Measurements from ENCODE around the gene KRT8. TPM values are rescaled to one million over a fixed set of nuclear protein-coding genes. Genes with fewer than 3 reads are reported as not detected.

The KRT8 gene
- total RNA-seq, 3 donors from 2014 or later = 1,334 to 4,222 (median 3,664) TPM

DNA sequence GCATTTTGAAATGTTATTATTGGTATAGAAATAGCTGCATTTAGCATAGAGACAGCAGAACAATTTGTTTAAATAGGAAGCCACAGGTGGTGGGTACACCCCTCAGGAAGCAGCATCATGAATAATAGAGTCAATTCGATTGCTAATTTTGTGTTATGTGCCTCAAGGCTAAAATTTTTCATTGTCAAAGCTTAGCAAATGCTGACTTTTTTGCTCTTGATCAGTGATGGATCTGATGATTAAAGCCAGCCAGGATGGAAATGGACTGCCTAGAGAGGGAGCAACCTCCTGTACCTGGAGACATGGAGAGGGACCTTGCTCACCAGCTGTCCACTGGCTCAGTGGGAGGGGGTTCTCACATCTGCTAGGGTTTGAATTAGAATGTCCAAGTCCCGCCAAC lies 4.5 kb upstream of the KRT8 start:
- TF ChIP-seq, protein P1, sequence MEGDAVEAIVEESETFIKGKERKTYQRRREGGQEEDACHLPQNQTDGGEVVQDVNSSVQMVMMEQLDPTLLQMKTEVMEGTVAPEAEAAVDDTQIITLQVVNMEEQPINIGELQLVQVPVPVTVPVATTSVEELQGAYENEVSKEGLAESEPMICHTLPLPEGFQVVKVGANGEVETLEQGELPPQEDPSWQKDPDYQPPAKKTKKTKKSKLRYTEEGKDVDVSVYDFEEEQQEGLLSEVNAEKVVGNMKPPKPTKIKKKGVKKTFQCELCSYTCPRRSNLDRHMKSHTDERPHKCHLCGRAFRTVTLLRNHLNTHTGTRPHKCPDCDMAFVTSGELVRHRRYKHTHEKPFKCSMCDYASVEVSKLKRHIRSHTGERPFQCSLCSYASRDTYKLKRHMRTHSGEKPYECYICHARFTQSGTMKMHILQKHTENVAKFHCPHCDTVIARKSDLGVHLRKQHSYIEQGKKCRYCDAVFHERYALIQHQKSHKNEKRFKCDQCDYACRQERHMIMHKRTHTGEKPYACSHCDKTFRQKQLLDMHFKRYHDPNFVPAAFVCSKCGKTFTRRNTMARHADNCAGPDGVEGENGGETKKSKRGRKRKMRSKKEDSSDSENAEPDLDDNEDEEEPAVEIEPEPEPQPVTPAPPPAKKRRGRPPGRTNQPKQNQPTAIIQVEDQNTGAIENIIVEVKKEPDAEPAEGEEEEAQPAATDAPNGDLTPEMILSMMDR (IDR thresholded peaks at IDR 0.05) = no peak
- Histone ChIP-seq H3K4me1 (ENCODE audit: low read depth) (peaks cover 61% of the 10 kb centered on the region), H3K9me3 (no peaks in the 10 kb centered on the region), H3K36me3 (ENCODE audit: low read depth) (no peaks in the 10 kb centered on the region), H3K4me3 (no peak overlapping the region)
- no peak for DNase-seq
- intact Hi-C loops (cut with DNase I, micrococcal nuclease) = no loop called here
- ATAC-seq = no peak

DNA sequence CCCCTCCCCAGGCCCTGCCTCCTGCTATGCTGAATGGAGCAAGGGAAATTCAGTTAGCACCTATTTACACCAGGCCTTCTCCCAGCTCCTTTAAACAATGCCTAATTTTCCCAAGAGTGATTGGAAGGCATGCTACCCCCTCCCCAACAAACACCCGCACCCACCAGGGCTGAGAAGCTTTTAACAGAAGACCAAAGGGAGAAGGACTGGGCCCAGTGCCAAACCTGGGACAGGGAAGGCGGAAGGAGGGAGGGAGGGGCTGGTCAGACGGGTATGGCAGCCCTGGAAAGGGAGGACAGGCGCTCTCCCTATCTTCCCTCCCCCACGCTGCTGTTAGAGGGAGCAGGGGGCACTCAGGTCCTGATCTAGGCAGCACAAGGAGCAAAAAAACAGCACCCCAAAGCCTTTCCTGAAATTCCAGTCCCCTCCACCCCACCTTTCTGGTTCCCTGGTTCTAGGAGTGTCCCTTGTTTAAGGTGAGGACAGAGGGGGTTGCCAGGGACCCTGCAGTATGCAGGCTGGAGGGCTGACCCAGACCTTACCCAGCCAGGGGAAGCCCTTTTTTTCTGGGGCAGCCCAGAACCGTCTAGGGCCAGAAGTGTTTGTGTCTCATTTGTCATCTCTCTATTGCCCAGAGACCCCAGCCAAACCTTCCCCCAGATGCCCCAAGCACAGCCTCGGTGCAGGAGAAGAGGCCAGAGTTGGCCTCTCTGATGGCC lies 2.4 kb upstream of the KRT8 start:
- no peak overlapping the region for H3K4me3 ChIP-seq
- intact Hi-C loops (cut with DNase I, micrococcal nuclease) = no loop called here
- TF ChIP-seq, protein P1 (IDR thresholded peaks at IDR 0.05) = no peak
- H3K36me3 ChIP-seq (ENCODE audit: low read depth) = no peaks in the 10 kb centered on the region
- DNase-seq (peak; percentile 89 to 95 (median 91)), ATAC-seq (peak; percentile 64)
- H3K4me1 ChIP-seq (ENCODE audit: low read depth) = peaks cover 48% of the 10 kb centered on the region
- no peaks in the 10 kb centered on the region for H3K9me3 ChIP-seq

DNA sequence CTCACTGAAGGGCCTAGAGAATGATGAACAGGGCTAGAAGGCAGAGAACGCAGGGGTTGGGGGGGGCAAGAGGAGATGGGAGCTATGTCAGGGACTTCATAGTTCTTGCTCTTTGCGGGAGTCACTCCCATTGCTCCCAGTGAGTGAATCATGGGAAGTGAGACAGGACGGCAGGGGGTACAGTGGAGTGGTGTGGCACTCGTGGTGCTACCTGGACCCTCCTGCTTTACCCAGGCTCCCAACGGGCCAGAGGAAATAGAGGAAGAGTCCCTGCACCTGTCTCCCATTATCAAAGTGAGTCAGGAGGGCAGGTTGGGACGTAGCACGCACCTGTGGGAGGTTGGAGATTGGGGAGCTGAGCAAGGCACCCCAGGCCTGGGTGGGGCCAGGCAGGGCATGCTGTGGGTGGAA lies 1.3 kb upstream of the KRT8 start:
- no peaks in the 10 kb centered on the region for H3K9me3 ChIP-seq
- no peaks in the 10 kb centered on the region for H3K36me3 ChIP-seq (ENCODE audit: low read depth)
- H3K4me1 ChIP-seq (ENCODE audit: low read depth) = peaks cover 45% of the 10 kb centered on the region
- DNase-seq (peak in 1 of 3 donors; percentile 50), ATAC-seq (no peak)
- intact Hi-C loops (cut with DNase I, micrococcal nuclease) = no loop called here
- no peak overlapping the region for H3K4me3 ChIP-seq
- TF ChIP-seq, protein P1 (IDR thresholded peaks at IDR 0.05) = no peak

DNA sequence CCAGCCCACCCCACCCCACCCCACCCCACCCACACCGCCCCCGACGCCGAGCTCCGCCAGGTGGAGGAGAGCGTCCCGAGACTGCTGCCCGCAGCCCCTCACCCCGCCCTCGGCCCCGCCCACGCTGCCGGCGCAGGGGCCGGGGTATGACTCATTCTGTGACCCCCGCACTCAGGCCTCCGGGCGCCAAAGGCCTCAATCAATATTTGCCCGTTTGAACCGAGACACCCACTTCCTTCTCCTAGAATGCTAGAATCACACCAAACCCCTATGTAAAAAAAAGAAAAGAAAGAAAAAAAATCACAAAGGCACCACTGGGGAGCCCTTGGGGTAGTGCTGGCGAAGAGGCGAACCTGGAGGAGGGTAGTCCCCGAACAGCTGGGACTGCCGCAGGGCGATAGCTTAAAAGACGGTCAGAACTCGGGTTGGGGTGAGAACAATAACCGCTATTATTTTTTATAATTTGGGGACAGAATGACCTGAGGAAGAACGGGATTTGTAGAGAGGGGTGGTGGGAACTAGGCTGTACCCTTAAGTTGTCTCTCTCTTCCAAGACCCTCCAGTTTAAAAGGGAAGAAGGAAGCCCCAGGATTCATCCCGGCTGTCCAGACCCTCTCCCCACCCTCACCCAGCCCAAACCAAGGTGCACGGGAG lies 894 bp downstream of the KRT8 start:
- H3K9me3 ChIP-seq = no peaks in the 10 kb centered on the region
- ATAC-seq (peak; percentile 35), DNase-seq (no peak)
- TF ChIP-seq, protein P1 (IDR thresholded peaks at IDR 0.05) = no peak
- intact Hi-C loops (cut with DNase I, micrococcal nuclease) = loop anchor here in 1 of 2 donors (5.0 kb wide), 1 partner anchor 68 kb away; no protein-coding TSS in a partner anchor
- H3K36me3 ChIP-seq (ENCODE audit: low read depth) = no peaks in the 10 kb centered on the region
- peaks cover 62% of the 10 kb centered on the region for H3K4me1 ChIP-seq (ENCODE audit: low read depth)
- H3K4me3 ChIP-seq = peak overlapping the region; percentile 81

DNA sequence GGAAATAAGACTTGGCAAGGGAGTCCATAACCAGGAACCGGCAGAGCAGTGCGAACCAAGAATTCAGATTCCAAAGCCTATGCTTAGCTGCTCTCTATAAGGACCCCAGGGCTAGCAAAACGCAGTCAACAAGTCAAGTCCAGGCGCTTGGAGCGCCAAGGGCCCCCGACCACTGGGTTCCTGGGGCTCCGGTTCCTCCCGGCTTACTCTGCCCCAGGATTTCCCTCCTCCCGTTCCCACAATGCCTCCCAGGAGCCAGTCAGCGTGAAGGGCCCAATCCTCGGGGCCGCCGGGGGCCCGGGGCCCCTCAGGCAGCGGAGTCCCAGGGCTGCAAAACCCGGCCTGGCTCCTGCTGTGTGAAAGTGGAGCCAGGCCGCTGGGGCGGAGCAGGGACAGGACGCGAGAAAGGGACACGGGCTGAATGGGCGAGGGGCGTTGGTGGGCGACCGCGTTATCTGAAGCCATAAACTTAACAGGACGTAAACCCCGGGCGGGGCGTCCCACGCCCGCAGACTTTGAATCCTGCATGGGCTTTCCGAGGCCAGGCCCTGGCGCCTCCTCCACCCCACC lies 1.5 kb downstream of the KRT8 start:
- H3K4me1 ChIP-seq (ENCODE audit: low read depth) = peaks cover 57% of the 10 kb centered on the region
- H3K9me3 ChIP-seq = no peaks in the 10 kb centered on the region
- DNase-seq (peak; percentile 85 to 89 (median 88)), ATAC-seq (peak; percentile 1)
- H3K36me3 ChIP-seq (ENCODE audit: low read depth) = no peaks in the 10 kb centered on the region
- TF ChIP-seq, protein P1 (IDR thresholded peaks at IDR 0.05) = no peak
- intact Hi-C loops (cut with DNase I, micrococcal nuclease) = loop anchor here in 1 of 2 donors (5.0 kb wide), 1 partner anchor 69 kb away; no protein-coding TSS in a partner anchor
- H3K4me3 ChIP-seq = peak overlapping the region; percentile 81

Measured in mucosa of descending colon (tissue), 3 donors.